LNCaP clone FGC (cell line): ENCODE measurements around the gene PITHD1.

ENCODE experiments used
- DNase-seq: peaks from one replicate; pipeline ENCODE4 v3.0.0-alpha.2; 2011; ENCODE audit warnings: low read depth
- H3K4me3 ChIP-seq: 2 replicates; pipeline ENCODE4 v1.5.1; 2011; ENCODE audit warnings: mild to moderate bottlenecking, low read depth, low read length, control low read depth
- TF ChIP-seq, protein P1 (sequence below): IDR thresholded peaks from 2 replicates; pipeline ENCODE4 v1.5.1; 2012; ENCODE audit warnings: mild to moderate bottlenecking; ENCODE audit not compliant: control insufficient read depth, insufficient read depth; ENCODE audit errors: extremely low read depth

Gene PITHD1

DNA sequence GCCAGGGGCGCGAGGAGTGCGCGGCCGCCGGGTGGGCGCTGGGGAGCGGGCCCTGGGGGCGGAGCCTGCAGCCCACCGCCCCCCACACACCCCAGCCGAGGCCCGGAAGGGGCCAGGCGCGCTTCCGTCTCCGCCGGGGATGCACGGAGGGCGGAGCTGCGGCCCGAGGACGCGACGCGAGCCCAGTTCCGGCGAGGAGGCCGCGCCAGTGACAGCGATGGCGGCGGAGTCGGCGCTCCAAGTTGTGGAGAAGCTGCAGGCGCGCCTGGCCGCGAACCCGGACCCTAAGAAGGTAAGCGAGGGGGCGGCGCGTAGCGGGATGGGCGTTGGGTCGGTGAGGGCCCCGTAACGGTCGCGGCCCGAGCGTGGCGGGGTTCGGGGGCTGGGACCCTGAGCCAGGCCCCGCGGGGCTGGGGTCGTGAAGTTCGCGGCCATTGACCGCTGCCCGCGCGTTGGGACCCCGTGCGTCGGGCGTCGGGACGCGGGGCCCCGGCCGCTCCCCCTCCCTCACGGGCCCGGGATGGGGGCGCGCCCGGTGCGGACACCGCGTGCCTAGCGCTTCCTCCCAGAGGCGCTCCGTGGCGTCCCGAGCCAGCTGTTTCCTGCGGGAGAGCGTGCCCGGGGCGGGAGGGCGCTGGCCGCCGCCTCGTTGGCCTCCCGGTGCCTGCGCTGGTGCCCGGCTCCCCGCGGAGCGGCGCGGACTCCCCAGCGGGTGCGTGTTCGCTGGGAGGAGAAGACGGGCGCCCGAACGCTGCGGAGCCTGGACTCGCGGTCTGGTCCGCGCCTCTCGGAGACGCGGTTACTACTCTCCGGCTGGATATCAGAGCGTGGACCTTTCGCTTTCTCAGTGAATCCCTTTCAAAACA lies 34.7 kb upstream of the PITHD1 start, which contains the start of gene ELOA:
Gene ELOA (plus strand): TSS at position 185 of the 866 bp plus-strand sequence. CDS start 33 bp downstream, at position 218.
- TF ChIP-seq, protein P1, sequence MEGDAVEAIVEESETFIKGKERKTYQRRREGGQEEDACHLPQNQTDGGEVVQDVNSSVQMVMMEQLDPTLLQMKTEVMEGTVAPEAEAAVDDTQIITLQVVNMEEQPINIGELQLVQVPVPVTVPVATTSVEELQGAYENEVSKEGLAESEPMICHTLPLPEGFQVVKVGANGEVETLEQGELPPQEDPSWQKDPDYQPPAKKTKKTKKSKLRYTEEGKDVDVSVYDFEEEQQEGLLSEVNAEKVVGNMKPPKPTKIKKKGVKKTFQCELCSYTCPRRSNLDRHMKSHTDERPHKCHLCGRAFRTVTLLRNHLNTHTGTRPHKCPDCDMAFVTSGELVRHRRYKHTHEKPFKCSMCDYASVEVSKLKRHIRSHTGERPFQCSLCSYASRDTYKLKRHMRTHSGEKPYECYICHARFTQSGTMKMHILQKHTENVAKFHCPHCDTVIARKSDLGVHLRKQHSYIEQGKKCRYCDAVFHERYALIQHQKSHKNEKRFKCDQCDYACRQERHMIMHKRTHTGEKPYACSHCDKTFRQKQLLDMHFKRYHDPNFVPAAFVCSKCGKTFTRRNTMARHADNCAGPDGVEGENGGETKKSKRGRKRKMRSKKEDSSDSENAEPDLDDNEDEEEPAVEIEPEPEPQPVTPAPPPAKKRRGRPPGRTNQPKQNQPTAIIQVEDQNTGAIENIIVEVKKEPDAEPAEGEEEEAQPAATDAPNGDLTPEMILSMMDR: no peak
- DNase-seq: no peak
- H3K4me3 ChIP-seq: peak within 1 kb of the TSS; percentile 71

DNA sequence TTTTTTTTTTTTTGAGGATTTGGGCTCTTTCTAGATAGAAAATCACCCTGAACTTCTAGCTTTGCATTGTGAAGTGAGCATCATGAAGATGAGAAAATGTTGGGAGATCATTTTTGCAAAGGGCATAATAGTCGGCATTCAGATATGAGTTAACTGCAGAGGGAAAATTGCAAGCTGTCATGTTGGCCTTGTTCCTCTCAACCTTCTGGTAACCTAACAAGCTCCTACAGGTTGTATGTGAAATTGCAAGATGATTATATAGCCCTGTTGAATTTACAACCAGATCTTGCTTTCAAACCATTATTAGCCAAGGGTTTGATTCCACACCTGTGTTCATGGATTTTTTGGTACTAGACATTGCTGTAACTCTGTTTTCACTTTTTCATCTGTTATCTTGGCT lies 32.7 kb upstream of the PITHD1 start:
- peak overlapping the region; percentile 71 for H3K4me3 ChIP-seq
- TF ChIP-seq, protein P1: 0 out of 2 replicates have a peak, but pooled peaks have one; percentile 7
- peak; percentile 21 for DNase-seq

DNA sequence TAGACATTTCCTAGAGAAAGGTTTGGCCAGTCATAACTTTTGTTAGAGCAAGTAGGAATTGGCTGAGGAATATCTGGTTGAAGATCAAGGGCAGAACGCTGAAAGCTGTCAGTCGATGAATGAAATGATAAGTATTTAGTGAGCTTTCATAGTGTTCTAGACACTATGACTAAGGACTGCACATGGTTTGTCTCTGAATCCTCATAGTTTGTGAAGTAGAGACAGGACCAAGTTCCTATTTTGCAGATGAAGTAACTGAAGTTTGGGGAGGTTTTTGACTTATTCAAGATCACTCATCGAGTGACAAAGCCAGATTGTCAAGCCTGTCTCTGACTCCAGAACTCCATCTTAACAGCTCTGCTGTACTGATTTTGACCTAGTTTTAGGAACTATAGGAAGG lies 30.2 kb upstream of the PITHD1 start:
- H3K4me3 ChIP-seq: no peak overlapping the region
- DNase-seq: no peak
- TF ChIP-seq, protein P1: no peak

GRCh38 chr1:23751050-23751814 lies 27.0 kb upstream of the PITHD1 start:
- TF ChIP-seq, protein P1: peak; percentile 65
- DNase-seq: no peak

GRCh38 chr1:23751815-23752200 lies 26.4 kb upstream of the PITHD1 start:
- TF ChIP-seq, protein P1: no peak
- DNase-seq: no peak
- H3K4me3 ChIP-seq: no peak overlapping the region

More at GRCh38 chr1:23751050-23751814, 27.0 kb upstream of the PITHD1 start:
- H3K4me3 ChIP-seq: no peak overlapping the region

DNA sequence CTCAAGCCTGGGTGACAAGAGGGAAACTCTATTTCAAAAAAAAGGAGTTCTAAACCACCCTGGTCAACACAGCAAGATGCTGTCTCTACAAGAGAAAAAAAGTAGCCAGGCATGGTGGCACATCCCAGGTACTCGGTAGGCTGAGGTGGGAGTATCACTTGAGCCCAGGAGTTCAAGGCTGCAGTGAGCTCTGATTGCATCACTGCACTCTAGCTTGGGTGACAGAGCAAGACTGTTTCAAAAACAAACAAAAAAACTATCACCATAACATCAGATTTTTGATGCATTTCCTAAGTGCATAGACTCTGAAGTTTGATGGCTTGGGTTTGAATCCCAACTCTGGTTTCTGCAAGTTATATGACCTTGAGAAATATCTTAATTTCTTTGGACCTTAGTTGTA lies 25.3 kb upstream of the PITHD1 start:
- TF ChIP-seq, protein P1: no peak
- no peak overlapping the region for H3K4me3 ChIP-seq
- no peak for DNase-seq
